WTC11 (cell line): ENCODE measurements around the gene TAPT1. TPM values are rescaled to one million over a fixed set of nuclear protein-coding genes. Genes with fewer than 3 reads are reported as not detected.

Experiments used
- ATAC-seq: fragments of 200-7000 bp; cut with Tn5 transposase; 2 replicates; pipeline ENCODE4 v1.10.0; 2021; ENCODE audit warnings: mild to moderate bottlenecking, moderate library complexity
- CTCF ChIA-PET: fragments of 300-600 bp; sonication (Branson Sonifier 250); formaldehyde crosslinking; loops from one replicate; lab custom pipeline; 2021; ENCODE audit warnings: antibody characterized with exemption; lab: Charles Lee
- POLR2A ChIA-PET: fragments of 350-600 bp; sonication (Branson Sonifier 250); formaldehyde crosslinking; loops from one replicate; lab custom pipeline; 2021; ENCODE audit warnings: antibody characterized with exemption; lab: Charles Lee
- DNase-seq: peaks from one replicate; pipeline ENCODE4 v3.0.0; 2021; ENCODE audit warnings: low spot score
- H3K27ac Mint-ChIP-seq: 2 replicates; pipeline ENCODE4 v1.8.0; 2021; ENCODE audit warnings: mixed read lengths
- H3K27me3 Mint-ChIP-seq: 2 replicates; pipeline ENCODE4 v1.8.0; 2021; ENCODE audit warnings: low read depth, mild to moderate bottlenecking, moderate library complexity, mixed read lengths
- H3K36me3 Mint-ChIP-seq: 2 replicates; pipeline ENCODE4 v1.8.0; 2021; ENCODE audit warnings: mixed read lengths
- H3K4me1 Mint-ChIP-seq: 2 replicates; pipeline ENCODE4 v1.8.0; 2022; ENCODE audit warnings: mixed read lengths
- H3K4me3 Mint-ChIP-seq: 2 replicates; pipeline ENCODE4 v1.8.0; 2021; ENCODE audit warnings: mild to moderate bottlenecking, moderate library complexity, mixed read lengths
- H3K9me3 Mint-ChIP-seq: 2 replicates; pipeline ENCODE4 v1.8.0; 2021; ENCODE audit warnings: mixed read lengths
- AR ChIP-seq: fragments of 250-450 bp; sonication (Bioruptor Pico); IDR thresholded peaks from 2 replicates; pipeline ENCODE4 v1.9.0; 2021; ENCODE audit warnings: mild to moderate bottlenecking
- ATF1 ChIP-seq: sonication (generic); formaldehyde crosslinking; IDR thresholded peaks from 2 replicates; pipeline ENCODE4 v1.8.1; 2023; ENCODE audit warnings: mild to moderate bottlenecking, moderate library complexity, missing genetic modification reagents
- CREM ChIP-seq: sonication (generic); formaldehyde crosslinking; IDR thresholded peaks from 2 replicates; pipeline ENCODE4 v1.8.1; 2022; ENCODE audit warnings: mild to moderate bottlenecking, missing genetic modification reagents, moderate library complexity
- ELF4 ChIP-seq: sonication (generic); formaldehyde crosslinking; IDR thresholded peaks from 2 replicates; pipeline ENCODE4 v1.8.1; 2022; ENCODE audit warnings: low read depth, mild to moderate bottlenecking, moderate library complexity, missing genetic modification reagents
- ESRRA ChIP-seq: sonication (generic); formaldehyde crosslinking; IDR thresholded peaks from 2 replicates; pipeline ENCODE4 v1.8.1; 2022; ENCODE audit warnings: mild to moderate bottlenecking, missing genetic modification reagents, borderline replicate concordance
- ETV6 ChIP-seq: sonication (generic); formaldehyde crosslinking; IDR thresholded peaks from 2 replicates; pipeline ENCODE4 v1.8.1; 2022; ENCODE audit warnings: mild to moderate bottlenecking, missing genetic modification reagents
- GTF2I ChIP-seq: fragments of 250-450 bp; sonication (Bioruptor Pico); conservative IDR thresholded peaks from 2 replicates; pipeline ENCODE4 v1.4.0; 2021; ENCODE audit warnings: mild to moderate bottlenecking
- JUN ChIP-seq: sonication (generic); formaldehyde crosslinking; IDR thresholded peaks from 2 replicates; pipeline ENCODE4 v1.8.0; 2023; ENCODE audit warnings: mild to moderate bottlenecking, missing genetic modification reagents
- OVOL2 ChIP-seq: fragments of 250-450 bp; sonication (Bioruptor Pico); IDR thresholded peaks from 2 replicates; pipeline ENCODE4 v1.9.0; 2021; ENCODE audit warnings: mild to moderate bottlenecking, borderline replicate concordance
- PRRX2 ChIP-seq: fragments of 250-450 bp; sonication (Bioruptor Pico); IDR thresholded peaks from 2 replicates; pipeline ENCODE4 v1.8.0; 2021; ENCODE audit warnings: mild to moderate bottlenecking
- RORB ChIP-seq: fragments of 250-450 bp; sonication (Bioruptor Pico); IDR thresholded peaks from 2 replicates; pipeline ENCODE4 v1.9.0; 2021; ENCODE audit warnings: mild to moderate bottlenecking
- TCF7 ChIP-seq: sonication (generic); formaldehyde crosslinking; IDR thresholded peaks from 2 replicates; pipeline ENCODE4 v1.8.0; 2022; ENCODE audit warnings: mild to moderate bottlenecking, low read depth, missing genetic modification reagents, moderate library complexity
- ZNF232 ChIP-seq: sonication (generic); formaldehyde crosslinking; IDR thresholded peaks from 2 replicates; pipeline ENCODE4 v1.8.0; 2022; ENCODE audit warnings: mild to moderate bottlenecking, missing genetic modification reagents
- ZNF263 ChIP-seq: sonication (generic); formaldehyde crosslinking; IDR thresholded peaks from 2 replicates; pipeline ENCODE4 v1.8.1; 2022; ENCODE audit warnings: low read depth, mild to moderate bottlenecking, moderate library complexity, missing genetic modification reagents
- ZNF423 ChIP-seq: fragments of 250-450 bp; sonication (Bioruptor Pico); IDR thresholded peaks from 2 replicates; pipeline ENCODE4 v2.1.2; 2022; ENCODE audit warnings: mild to moderate bottlenecking, moderate library complexity
- total RNA-seq: library from RNA; stranded (reverse); gene quantifications from 3 replicates; pipeline ENCODE4 v1.2.3, GENCODE V29; 2021
- TF ChIP-seq, protein P1 (sequence below): sonication (generic); formaldehyde crosslinking; IDR thresholded peaks from 2 replicates; pipeline ENCODE4 v1.8.0; 2022; ENCODE audit warnings: mild to moderate bottlenecking, missing genetic modification reagents
- TF ChIP-seq, protein P2 (sequence below): sonication (generic); formaldehyde crosslinking; IDR thresholded peaks from 2 replicates; pipeline ENCODE4 v1.8.0; 2022; ENCODE audit warnings: missing genetic modification reagents
- TF ChIP-seq, protein P3 (sequence below): sonication (generic); formaldehyde crosslinking; IDR thresholded peaks from 2 replicates; pipeline ENCODE4 v1.8.0; 2023; ENCODE audit warnings: missing genetic modification reagents
- TF ChIP-seq, protein P4 (sequence below): sonication (generic); formaldehyde crosslinking; IDR thresholded peaks from 2 replicates; pipeline ENCODE4 v1.8.1; 2022; ENCODE audit warnings: mild to moderate bottlenecking, missing genetic modification reagents, moderate library complexity, borderline replicate concordance

TAPT1 gene
- total RNA-seq, 1 experiment from 2014 or later, result 12.4 TPM

DNA sequence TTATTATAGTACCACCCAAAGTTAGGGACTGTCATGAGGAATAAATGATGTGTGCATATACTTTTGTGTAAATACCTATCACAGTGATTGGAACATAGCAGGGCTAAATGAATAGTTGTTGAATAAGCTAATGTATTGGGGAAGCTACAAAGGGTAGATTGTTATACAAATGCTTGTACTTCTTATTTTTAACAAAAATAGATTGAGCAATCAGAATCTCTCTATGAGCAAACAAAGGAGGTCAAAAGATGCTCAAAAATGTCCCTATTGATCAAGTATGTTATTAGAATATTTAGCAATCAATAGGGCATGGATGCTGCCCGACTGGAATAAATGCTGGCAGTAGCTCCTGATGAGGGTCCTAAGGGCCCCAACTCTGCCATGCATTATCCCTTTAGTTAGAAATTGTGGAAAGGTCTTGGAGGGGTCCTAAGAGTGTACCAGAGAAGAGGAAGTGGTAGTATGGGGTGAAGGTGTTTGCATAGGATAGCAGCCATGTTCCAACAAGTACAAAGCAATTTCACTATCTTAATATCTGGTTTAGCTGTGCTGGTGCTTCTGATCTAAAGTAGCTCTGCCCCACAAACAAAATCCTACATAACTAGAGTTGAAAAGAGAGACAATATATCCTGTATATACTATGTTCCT lies 33.1 kb upstream of the TAPT1 start:
- no peak overlapping the region for H3K4me3 Mint-ChIP-seq
- no peaks in the 10 kb centered on the region for H3K9me3 Mint-ChIP-seq
- H3K36me3 Mint-ChIP-seq, result no peaks in the 10 kb centered on the region; the same call in 1 of the 2 replicates
- no peak for TF ChIP-seq AR (CRISPR knock-in tag)
- no peak for TF ChIP-seq ELF4 (CRISPR knock-in tag)
- TF ChIP-seq PRRX2 (CRISPR knock-in tag), result no peak
- no peak for TF ChIP-seq GTF2I
- no peak for TF ChIP-seq ZNF423
- TF ChIP-seq ETV6, result no peak
- TF ChIP-seq ZNF232 (CRISPR knock-in tag), result no peak
- TF ChIP-seq, protein P1, sequence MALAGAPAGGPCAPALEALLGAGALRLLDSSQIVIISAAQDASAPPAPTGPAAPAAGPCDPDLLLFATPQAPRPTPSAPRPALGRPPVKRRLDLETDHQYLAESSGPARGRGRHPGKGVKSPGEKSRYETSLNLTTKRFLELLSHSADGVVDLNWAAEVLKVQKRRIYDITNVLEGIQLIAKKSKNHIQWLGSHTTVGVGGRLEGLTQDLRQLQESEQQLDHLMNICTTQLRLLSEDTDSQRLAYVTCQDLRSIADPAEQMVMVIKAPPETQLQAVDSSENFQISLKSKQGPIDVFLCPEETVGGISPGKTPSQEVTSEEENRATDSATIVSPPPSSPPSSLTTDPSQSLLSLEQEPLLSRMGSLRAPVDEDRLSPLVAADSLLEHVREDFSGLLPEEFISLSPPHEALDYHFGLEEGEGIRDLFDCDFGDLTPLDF (CRISPR knock-in tag), result no peak
- TF ChIP-seq JUN (CRISPR knock-in tag), result no peak
- TF ChIP-seq TCF7 (CRISPR knock-in tag), result no peak
- TF ChIP-seq CREM (CRISPR knock-in tag), result no peak
- TF ChIP-seq, protein P2, sequence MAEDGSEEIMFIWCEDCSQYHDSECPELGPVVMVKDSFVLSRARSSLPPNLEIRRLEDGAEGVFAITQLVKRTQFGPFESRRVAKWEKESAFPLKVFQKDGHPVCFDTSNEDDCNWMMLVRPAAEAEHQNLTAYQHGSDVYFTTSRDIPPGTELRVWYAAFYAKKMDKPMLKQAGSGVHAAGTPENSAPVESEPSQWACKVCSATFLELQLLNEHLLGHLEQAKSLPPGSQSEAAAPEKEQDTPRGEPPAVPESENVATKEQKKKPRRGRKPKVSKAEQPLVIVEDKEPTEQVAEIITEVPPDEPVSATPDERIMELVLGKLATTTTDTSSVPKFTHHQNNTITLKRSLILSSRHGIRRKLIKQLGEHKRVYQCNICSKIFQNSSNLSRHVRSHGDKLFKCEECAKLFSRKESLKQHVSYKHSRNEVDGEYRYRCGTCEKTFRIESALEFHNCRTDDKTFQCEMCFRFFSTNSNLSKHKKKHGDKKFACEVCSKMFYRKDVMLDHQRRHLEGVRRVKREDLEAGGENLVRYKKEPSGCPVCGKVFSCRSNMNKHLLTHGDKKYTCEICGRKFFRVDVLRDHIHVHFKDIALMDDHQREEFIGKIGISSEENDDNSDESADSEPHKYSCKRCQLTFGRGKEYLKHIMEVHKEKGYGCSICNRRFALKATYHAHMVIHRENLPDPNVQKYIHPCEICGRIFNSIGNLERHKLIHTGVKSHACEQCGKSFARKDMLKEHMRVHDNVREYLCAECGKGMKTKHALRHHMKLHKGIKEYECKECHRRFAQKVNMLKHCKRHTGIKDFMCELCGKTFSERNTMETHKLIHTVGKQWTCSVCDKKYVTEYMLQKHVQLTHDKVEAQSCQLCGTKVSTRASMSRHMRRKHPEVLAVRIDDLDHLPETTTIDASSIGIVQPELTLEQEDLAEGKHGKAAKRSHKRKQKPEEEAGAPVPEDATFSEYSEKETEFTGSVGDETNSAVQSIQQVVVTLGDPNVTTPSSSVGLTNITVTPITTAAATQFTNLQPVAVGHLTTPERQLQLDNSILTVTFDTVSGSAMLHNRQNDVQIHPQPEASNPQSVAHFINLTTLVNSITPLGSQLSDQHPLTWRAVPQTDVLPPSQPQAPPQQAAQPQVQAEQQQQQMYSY, result no peak
- TF ChIP-seq, all 79 proteins: peak for 0
- Mint-ChIP-seq H3K27me3 (no peaks in the 10 kb centered on the region), H3K4me1 (no peaks in the 10 kb centered on the region), H3K27ac (no peak overlapping the region)
- no peak for DNase-seq
- POLR2A ChIA-PET, result no interaction called here
- CTCF ChIA-PET, result interaction anchor here (1.5 kb wide), 1 partner anchor 63 kb away, joined by 3 read pairs; no protein-coding TSS in a partner anchor
- no peak for ATAC-seq

DNA sequence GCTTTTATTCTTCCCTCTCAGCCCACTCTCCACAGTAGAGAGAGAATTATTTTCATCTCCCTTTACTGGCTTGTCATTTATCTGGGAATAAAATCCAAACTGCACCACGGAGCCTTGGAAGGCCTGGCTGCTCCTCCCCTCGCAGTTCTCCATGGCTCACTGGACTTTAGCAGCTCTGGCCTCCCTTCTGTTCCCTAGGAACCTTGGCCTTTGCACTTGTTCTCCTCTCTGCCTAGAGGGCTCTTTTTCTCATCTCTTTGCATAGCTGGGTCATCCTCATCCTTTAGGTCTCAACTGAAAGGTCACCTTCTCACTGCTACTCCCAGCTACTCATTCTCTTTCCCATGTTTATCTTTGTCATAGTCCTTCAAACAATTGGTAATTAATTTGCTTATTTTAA lies 31.3 kb upstream of the TAPT1 start:
- Mint-ChIP-seq H3K27me3 (no peaks in the 10 kb centered on the region), H3K4me1 (no peaks in the 10 kb centered on the region), H3K36me3 (no peaks in the 10 kb centered on the region; the same call in 1 of the 2 replicates), H3K27ac (no peak overlapping the region), H3K4me3 (no peak overlapping the region), H3K9me3 (no peaks in the 10 kb centered on the region)
- no peak for DNase-seq
- ChIA-PET CTCF (interaction anchor here (1.5 kb wide), 1 partner anchor 61 kb away, joined by 3 read pairs; no protein-coding TSS in a partner anchor), POLR2A (no interaction called here)
- no peak for ATAC-seq
- TF ChIP-seq RORB (CRISPR knock-in tag) (no peak), ZNF232 (CRISPR knock-in tag) (no peak), ESRRA (CRISPR knock-in tag) (no peak), CREM (CRISPR knock-in tag) (no peak), ATF1 (CRISPR knock-in tag) (no peak), ZNF423 (no peak), ZNF263 (no peak), OVOL2 (CRISPR knock-in tag) (no peak)
- TF ChIP-seq, protein P3, sequence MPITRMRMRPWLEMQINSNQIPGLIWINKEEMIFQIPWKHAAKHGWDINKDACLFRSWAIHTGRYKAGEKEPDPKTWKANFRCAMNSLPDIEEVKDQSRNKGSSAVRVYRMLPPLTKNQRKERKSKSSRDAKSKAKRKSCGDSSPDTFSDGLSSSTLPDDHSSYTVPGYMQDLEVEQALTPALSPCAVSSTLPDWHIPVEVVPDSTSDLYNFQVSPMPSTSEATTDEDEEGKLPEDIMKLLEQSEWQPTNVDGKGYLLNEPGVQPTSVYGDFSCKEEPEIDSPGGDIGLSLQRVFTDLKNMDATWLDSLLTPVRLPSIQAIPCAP (CRISPR knock-in tag), result no peak
- TF ChIP-seq, protein P4, sequence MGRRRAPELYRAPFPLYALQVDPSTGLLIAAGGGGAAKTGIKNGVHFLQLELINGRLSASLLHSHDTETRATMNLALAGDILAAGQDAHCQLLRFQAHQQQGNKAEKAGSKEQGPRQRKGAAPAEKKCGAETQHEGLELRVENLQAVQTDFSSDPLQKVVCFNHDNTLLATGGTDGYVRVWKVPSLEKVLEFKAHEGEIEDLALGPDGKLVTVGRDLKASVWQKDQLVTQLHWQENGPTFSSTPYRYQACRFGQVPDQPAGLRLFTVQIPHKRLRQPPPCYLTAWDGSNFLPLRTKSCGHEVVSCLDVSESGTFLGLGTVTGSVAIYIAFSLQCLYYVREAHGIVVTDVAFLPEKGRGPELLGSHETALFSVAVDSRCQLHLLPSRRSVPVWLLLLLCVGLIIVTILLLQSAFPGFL (CRISPR knock-in tag), result no peak
- TF ChIP-seq, protein P2, result no peak
